GM21825 (cell line): ENCODE measurements around the gene HOXB4.
"Not testable (repeated sequence)": the region's sequence is repeated elsewhere in the genome, so short reads cannot be mapped to it uniquely, and the experiment has no call there.

Experiments
- ATAC-seq: cut with Tn5 transposase; IDR thresholded peaks from one replicate; pipeline ENCODE4 v1.9.1; 2021; ENCODE audit warnings: mild to moderate bottlenecking, moderate library complexity; ENCODE audit not compliant: unreplicated experiment

The HOXB4 gene

DNA sequence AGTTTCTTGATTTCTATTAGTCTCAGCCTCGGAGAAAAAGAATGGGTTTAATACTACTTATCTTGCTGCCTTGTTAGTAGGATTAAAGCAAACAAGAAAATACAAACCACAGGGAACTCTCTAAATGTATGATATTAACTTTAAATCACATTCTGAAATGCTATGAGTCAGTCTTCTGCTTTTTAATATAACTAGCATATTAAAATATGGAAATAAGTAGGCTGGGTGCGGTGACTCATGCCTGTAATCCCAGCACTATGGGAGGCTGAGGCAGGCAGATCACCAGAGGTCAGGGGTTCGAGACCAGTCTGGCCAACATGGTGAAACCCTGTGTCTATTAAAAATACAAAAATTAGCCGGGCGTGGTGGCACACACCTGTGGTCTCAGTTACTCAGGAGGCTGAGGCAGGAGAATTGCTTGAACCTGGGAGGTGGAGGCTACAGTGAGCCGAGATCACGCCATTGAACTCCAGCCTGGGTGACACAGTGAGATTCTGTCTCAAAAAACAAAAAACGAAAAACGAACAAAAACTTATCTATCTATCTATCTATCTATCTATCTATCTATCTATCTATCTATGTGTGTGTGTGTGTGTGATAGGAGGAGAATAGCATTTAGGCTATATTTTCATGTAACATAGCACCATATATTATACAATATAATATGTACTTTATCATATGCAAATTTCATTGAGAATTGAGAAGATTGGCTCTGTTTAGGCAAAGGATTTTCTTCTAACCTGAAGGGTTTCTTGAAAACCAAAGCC lies 42.2 kb downstream of the HOXB4 start:
- ATAC-seq, result not testable (repeated sequence)

GRCh38 chr17:48532261-48532660 lies 45.9 kb downstream of the HOXB4 start:
- no peak for ATAC-seq

DNA sequence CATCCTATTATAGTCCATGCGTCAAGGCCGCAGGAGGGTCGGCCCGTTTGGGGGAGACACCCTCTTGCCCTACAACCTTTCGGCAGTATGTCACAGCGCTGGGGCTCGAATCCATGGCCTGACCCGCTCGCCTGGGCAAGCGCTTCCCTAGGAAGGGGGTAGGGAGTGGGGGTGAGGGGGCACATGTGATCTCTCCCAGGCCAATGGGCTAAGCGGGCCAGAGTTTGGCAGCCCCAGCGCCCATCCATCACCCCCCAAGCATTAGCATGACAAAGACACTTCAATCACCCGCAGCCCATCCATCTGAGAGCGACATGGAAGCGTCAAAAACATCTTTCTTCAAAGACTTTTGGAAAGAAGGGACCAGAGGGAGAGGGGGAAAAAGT lies 47.3 kb downstream of the HOXB4 start, which contains the start of gene HOXB1:
HOXB1 (minus strand) TSS at position 125 of the 386 bp plus-strand sequence; CDS start at position 18, 107 bp downstream.
- no peak for ATAC-seq

DNA sequence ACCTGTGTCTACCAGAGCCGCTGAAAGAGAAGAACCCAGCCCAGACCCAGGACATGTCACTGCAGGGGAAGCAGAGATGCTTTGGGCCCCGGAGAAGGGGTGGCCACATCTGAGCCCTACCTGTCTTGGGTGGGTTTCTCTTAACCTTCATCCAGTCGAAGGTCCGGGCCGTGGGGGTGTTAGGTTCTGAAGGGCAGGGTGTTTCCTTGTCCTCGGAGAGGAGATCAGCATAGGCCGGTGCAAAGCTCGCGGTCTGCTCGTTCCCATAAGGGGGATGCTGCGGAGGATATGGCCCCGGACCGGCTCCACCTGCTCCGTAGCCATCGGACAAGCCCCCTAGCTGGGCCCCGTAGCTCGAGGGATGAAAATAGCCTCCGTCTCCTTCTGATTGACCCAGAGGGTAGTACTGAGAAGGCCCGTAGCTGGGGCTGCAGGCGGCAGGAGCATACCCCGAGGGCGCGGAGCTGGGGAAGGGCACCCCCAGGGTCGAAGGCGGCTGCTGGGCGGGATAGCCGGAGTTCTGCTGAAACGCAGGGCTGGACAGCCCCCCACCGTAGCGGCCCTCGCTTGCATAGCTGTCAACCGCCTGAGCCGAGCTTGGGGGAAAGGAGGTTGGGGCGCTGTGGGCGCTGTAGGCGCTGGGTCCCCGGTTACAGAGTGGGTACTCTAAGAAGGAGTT lies 47.8 kb downstream of the HOXB4 start:
- no peak for ATAC-seq

DNA sequence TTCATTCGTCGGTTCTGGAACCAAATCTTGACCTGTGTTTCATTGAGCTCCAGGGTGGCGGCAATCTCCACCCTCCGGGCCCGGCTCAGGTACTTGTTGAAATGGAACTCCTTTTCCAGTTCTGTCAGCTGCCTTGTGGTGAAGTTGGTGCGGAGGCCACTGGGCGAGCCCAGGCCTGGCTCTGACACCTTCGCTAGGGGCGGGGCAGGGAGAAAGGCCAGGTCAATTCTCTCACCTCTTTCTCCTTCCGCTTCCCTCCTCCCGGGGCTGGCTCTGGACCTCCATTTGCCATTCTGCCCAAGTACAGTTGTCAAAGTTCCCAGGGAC lies 48.5 kb downstream of the HOXB4 start:
- no peak for ATAC-seq

GRCh38 chr17:48528936-48529682 lies 49.0 kb downstream of the HOXB4 start:
- ATAC-seq, result no peak

DNA sequence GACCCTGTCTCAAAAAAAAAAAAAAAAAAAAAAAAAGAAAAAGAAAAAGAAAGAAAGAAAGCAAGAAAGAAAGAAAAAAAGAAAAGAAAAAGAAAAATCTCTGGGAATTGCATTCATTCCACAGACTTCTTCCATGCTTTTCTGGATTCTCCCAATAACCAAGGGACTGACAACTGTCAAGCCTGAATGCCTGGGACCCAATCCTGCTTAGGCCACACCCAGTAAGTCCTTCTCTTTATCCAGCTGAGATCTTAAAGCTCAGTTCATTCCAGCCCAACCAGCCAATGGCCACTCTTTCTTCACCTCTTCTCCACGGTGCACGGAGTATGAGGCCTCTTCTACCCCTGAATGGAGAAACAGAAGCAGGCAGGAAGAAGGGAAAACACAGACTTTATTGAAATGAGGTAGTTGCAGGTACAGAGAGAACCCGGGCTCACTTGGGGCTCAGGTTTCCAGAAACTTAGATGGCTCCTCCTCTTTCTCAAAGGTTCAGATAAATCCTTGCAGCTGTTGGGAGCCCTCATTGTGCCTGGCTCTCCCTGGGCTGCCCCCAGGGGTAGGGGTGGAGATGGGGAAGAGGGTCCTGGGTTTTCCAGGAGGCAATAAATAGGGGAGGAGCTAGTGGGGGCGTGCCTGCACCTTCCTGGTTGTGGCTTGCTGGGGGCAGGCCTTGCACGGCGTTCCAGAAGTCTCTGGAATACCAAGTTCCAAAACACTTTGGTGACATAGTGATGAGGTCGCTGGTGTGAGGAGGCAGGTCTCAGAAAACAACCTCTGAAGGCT lies 49.8 kb downstream of the HOXB4 start:
- no peak for ATAC-seq

DNA sequence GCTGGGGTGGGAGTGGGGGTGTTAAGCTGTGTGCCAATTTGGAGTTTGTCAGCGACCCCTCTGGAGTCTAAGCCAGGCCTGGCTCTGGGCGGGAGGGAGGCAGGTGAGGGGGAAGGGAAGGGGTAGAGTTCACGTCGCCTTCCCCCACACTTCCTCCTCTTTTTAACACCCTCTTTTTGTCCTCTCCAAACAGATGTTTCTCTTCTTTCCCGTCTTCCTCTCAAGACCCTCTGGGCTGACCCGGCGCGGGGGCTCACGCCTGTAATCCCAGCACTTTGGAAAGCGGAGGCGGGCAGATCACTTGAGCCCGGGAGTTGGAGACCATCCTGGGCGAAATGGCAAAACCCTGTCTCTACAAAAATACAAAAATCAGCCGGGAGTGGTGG lies 50.6 kb downstream of the HOXB4 start:
- no peak for ATAC-seq

DNA sequence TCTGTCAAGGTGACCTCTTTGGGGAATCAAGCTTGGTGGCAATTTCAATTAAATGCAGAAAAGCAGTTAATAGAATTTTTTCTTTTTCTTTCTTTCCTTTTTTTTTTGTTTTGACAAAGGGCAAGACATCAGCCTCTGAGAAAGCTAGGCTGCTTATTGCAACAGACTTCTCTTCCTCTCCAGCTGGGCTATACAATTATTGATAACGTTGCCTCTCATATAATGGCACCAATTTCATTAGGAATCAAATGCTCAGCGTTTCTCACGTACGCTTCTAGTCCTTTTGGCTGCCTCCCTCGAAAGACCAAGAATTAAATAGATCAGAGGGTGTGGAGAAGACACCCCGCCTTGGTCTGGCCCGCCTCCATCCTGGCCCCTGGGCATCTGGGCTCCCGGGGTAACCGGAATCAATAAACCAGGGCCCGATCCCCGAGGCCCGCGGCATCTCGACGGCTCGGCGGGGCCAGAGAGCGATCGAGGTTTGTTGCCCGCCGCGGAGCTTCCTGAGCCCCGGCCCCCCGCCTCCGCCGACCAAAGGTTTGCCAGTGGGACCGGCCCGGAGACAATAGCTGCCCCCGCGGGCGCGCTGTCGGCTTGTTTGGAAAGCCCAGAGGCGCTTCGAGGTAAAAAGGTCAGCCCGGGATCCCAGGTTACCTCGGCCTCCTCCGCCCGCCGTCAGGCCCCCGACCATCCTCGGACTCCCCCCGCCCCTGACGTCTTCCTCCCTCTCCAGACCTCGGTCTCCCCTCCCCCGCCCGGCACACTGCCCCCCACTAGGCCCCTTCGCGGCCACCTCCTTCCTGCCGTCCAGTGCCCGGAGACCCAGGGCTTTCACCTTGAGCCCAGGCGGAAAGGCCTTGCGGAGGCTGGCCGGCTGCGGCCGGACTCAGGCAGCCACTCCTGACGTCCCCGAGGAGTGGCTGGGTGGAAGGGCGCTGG lies 51.3 kb downstream of the HOXB4 start:
- no peak for ATAC-seq
